SKM-1 (cell line): Measurements from ENCODE around the gene STAT3.
A peak's percentile ranks its signal among the peaks of the same experiment; 100 is the strongest.

Source experiments
- DNase-seq: peaks from one replicate; lab custom pipeline; 2025; ENCODE audit not compliant: unreplicated experiment; lab: John Stamatoyannopoulos, UW

The STAT3 gene

GRCh38 chr17:42282478-42283080 is 105.7 kb downstream of the STAT3 start:
- no peak for DNase-seq

- DNase-seq = no peak
Measured at GRCh38 chr17:42281571-42282096, 106.6 kb downstream of the STAT3 start.

- DNase-seq = no peak
Measured at GRCh38 chr17:42279776-42280630, 108.2 kb downstream of the STAT3 start.

- no peak for DNase-seq
Measured at GRCh38 chr17:42277342-42277712, 110.9 kb downstream of the STAT3 start.

GRCh38 chr17:42276609-42277341 is 111.5 kb downstream of the STAT3 start:
- DNase-seq = no peak

- DNase-seq = peak; percentile 40
Measured at GRCh38 chr17:42276359-42276608, 112.0 kb downstream of the STAT3 start, which contains the start of gene STAT5B. Gene STAT5B (minus strand): TSS chr17:42276391. CDS start chr17:42232127, 44,264 bp downstream.

GRCh38 chr17:42275527-42276358 is 112.5 kb downstream of the STAT3 start:
- DNase-seq = no peak

GRCh38 chr17:42274812-42275526 is 113.3 kb downstream of the STAT3 start:
- no peak for DNase-seq

GRCh38 chr17:42274253-42274542 is 114.0 kb downstream of the STAT3 start:
- DNase-seq = no peak

GRCh38 chr17:42273474-42274252 is 114.6 kb downstream of the STAT3 start:
- DNase-seq = no peak

- no peak for DNase-seq
Measured at GRCh38 chr17:42272162-42272907, 115.9 kb downstream of the STAT3 start.

GRCh38 chr17:42271779-42272035 is 116.5 kb downstream of the STAT3 start:
- no peak for DNase-seq

GRCh38 chr17:42271006-42271778 is 117.0 kb downstream of the STAT3 start:
- DNase-seq = no peak

- no peak for DNase-seq
Measured at GRCh38 chr17:42270596-42270995, 117.6 kb downstream of the STAT3 start.

GRCh38 chr17:42270170-42270535 is 118.1 kb downstream of the STAT3 start:
- no peak for DNase-seq

- no peak for DNase-seq
Measured at GRCh38 chr17:42268236-42268635, 120.0 kb downstream of the STAT3 start.

GRCh38 chr17:42266918-42267766 is 121.1 kb downstream of the STAT3 start:
- DNase-seq = no peak

GRCh38 chr17:42266462-42266861 is 121.8 kb downstream of the STAT3 start:
- no peak for DNase-seq
